ENCODE results near the gene IFITM10. TPM values are rescaled to one million over a fixed set of nuclear protein-coding genes. Genes with fewer than 3 reads are reported as not detected.

The IFITM10 gene
- total RNA-seq, 1 donor from 2014 or later = 0.12 TPM

DNA sequence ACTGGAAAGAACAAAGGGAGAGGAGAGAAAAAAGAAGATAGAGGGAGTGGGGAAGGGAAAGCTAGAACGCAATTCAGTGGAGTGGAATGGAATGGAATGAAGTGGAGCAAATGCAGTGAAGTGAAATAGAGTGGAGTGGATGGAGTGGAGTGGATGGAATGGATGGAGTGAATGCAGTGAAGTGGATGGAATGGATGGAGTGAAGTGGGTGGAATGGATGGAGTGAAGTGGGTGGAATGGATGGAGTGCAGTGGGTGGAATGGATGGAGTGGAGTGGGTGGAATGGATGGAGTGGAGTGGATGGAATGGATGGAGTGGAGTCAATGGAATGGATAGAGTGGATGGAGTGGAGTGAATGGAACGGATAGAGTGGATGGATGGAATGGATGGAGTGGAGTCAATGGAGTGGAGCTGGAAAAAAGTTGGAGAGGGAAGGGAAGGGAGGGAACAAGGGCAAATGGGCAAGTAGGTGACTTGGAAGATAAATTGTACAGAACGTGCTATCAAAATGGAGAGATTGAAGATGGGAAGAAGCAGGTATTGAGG, 13.9 kb downstream of the IFITM10 start:
- intact Hi-C loops (cut with micrococcal nuclease) = no loop called here
- peaks cover 24% of the 10 kb centered on the region for H3K9me3 Mint-ChIP-seq
- H3K27ac Mint-ChIP-seq = no peak overlapping the region
- no peak overlapping the region for H3K4me3 Mint-ChIP-seq
- no peak for DNase-seq
- peaks cover 2% of the 10 kb centered on the region for H3K36me3 Mint-ChIP-seq (ENCODE audit: low read depth)
- H3K27me3 Mint-ChIP-seq = peaks cover 3% of the 10 kb centered on the region
- peaks cover 1% of the 10 kb centered on the region for H3K4me1 Mint-ChIP-seq

DNA sequence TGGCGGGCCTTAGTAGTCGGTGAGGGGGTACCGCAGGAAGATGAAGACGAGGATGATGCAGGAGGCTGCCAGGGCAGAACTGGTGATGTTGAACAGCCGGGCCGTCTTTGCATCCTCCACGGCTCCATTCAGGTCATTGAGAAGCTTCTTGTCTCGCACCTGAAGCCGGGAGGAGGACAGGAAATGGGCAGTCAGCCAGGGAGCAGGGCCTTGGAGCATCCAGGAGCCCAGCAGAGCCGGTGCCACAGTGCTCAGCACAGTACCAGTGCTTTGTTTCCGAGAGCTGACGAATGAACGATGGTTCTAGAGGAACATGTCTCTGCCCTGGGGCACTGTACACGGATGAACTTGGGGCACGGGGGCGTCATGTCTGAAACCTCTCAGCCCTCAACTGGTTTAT, 15.1 kb downstream of the IFITM10 start:
- intact Hi-C loops (cut with micrococcal nuclease) = no loop called here
- Mint-ChIP-seq H3K36me3 (ENCODE audit: low read depth) (peaks cover 2% of the 10 kb centered on the region), H3K4me1 (peaks cover 1% of the 10 kb centered on the region), H3K27ac (no peak overlapping the region), H3K27me3 (peaks cover 3% of the 10 kb centered on the region), H3K9me3 (peaks cover 27% of the 10 kb centered on the region), H3K4me3 (no peak overlapping the region)
- DNase-seq = no peak

DNA sequence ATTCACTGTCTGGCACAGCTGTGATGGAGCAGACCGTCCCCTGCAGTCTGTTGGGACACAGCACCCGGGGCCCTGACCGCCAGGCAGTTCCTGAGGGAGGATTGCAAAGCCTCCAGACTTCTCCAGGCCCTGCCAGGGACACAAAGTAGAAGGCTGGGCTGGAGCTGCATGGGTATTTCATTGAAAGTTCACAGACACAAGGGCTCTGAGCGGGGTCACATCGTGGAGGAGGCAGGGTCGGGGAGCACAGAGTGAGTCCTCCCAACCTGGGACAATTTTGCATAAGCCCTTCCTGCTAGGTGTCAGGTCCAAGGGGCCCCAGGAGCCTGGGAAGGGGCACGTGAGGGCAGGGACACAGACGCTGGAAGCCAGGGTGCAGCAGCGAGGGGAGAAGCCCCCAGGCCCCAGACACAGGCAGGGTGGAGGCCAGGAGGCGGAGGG, 15.7 kb downstream of the IFITM10 start:
- no peak overlapping the region for H3K4me3 Mint-ChIP-seq
- H3K36me3 Mint-ChIP-seq (ENCODE audit: low read depth) = peaks cover 2% of the 10 kb centered on the region
- intact Hi-C loops (cut with micrococcal nuclease) = no loop called here
- peaks cover 3% of the 10 kb centered on the region for H3K4me1 Mint-ChIP-seq
- DNase-seq = no peak
- no peak overlapping the region for H3K27ac Mint-ChIP-seq
- H3K27me3 Mint-ChIP-seq = peaks cover 6% of the 10 kb centered on the region
- H3K9me3 Mint-ChIP-seq = peaks cover 27% of the 10 kb centered on the region

- Mint-ChIP-seq H3K9me3 (peaks cover 27% of the 10 kb centered on the region), H3K27ac (no peak overlapping the region)
Measured at GRCh38 chr11:1733716-1734640, 16.4 kb downstream of the IFITM10 start.

GRCh38 chr11:1733009-1733715, 17.2 kb downstream of the IFITM10 start:
- Mint-ChIP-seq H3K4me1 (peaks cover 8% of the 10 kb centered on the region), H3K9me3 (peaks cover 23% of the 10 kb centered on the region), H3K27me3 (peaks cover 10% of the 10 kb centered on the region), H3K36me3 (ENCODE audit: low read depth) (peaks cover 2% of the 10 kb centered on the region), H3K27ac (no peak overlapping the region), H3K4me3 (no peak overlapping the region)
- intact Hi-C loops (cut with micrococcal nuclease) = no loop called here
- DNase-seq = no peak

More at GRCh38 chr11:1733716-1734640, 16.4 kb downstream of the IFITM10 start:
- peaks cover 4% of the 10 kb centered on the region for H3K27me3 Mint-ChIP-seq
- H3K4me1 Mint-ChIP-seq = peaks cover 5% of the 10 kb centered on the region
- DNase-seq = no peak
- peaks cover 2% of the 10 kb centered on the region for H3K36me3 Mint-ChIP-seq (ENCODE audit: low read depth)
- H3K4me3 Mint-ChIP-seq = no peak overlapping the region
- intact Hi-C loops (cut with micrococcal nuclease) = no loop called here

DNA sequence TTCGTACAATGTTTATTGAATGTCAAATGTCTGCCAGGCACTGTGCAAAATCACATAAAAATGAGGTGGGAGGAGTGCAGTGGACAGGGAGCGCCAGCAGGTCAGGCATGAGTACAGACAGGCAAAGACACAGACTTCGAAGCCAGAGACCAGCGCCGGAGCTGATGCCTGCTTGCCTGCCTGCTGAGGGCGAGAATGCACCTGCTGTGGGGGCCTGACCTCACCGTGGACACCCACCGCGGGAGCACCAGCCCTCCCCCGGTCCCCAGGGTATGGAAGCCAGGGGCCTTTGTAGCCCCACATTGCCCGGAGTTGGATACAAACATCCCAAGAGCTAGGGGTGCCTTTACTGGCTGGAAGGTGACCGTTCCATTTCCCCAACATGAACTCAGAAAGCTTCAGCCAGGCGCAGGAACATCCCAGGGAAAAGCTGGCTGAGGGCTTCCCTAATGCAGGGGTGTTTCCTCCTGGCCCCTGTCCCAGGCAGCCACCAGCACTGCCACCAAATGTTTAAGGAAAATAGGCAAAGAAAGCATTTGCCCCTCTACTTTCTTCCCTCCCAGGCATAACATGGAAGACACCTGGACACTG, 17.9 kb downstream of the IFITM10 start:
- Mint-ChIP-seq H3K36me3 (ENCODE audit: low read depth) (peaks cover 2% of the 10 kb centered on the region), H3K27me3 (peaks cover 15% of the 10 kb centered on the region), H3K27ac (no peak overlapping the region), H3K9me3 (peaks cover 17% of the 10 kb centered on the region), H3K4me1 (peaks cover 8% of the 10 kb centered on the region), H3K4me3 (no peak overlapping the region)
- intact Hi-C loops (cut with micrococcal nuclease) = no loop called here
- no peak for DNase-seq

GRCh38 chr11:1731451-1732059, 18.8 kb downstream of the IFITM10 start:
- no peak overlapping the region for H3K4me3 Mint-ChIP-seq
- peaks cover 15% of the 10 kb centered on the region for H3K27me3 Mint-ChIP-seq
- H3K27ac Mint-ChIP-seq = no peak overlapping the region
- intact Hi-C loops (cut with micrococcal nuclease) = no loop called here
- DNase-seq = no peak
- peaks cover 8% of the 10 kb centered on the region for H3K4me1 Mint-ChIP-seq
- peaks cover under 1% of the 10 kb centered on the region for H3K36me3 Mint-ChIP-seq (ENCODE audit: low read depth)
- peaks cover 14% of the 10 kb centered on the region for H3K9me3 Mint-ChIP-seq

GRCh38 chr11:1730059-1730629, 20.3 kb downstream of the IFITM10 start:
- H3K4me1 Mint-ChIP-seq = peaks cover 8% of the 10 kb centered on the region
- H3K36me3 Mint-ChIP-seq (ENCODE audit: low read depth) = no peaks in the 10 kb centered on the region

GRCh38 chr11:1729692-1730011, 20.7 kb downstream of the IFITM10 start:
- Mint-ChIP-seq H3K27me3 (peaks cover 18% of the 10 kb centered on the region), H3K36me3 (ENCODE audit: low read depth) (no peaks in the 10 kb centered on the region), H3K4me3 (no peak overlapping the region), H3K27ac (no peak overlapping the region), H3K9me3 (peaks cover 3% of the 10 kb centered on the region), H3K4me1 (peaks cover 8% of the 10 kb centered on the region)
- intact Hi-C loops (cut with micrococcal nuclease) = no loop called here
- DNase-seq = no peak

More at GRCh38 chr11:1730059-1730629, 20.3 kb downstream of the IFITM10 start:
- Mint-ChIP-seq H3K4me3 (no peak overlapping the region), H3K27me3 (peaks cover 18% of the 10 kb centered on the region), H3K27ac (no peak overlapping the region), H3K9me3 (peaks cover 3% of the 10 kb centered on the region)
- intact Hi-C loops (cut with micrococcal nuclease) = no loop called here
- no peak for DNase-seq

DNA sequence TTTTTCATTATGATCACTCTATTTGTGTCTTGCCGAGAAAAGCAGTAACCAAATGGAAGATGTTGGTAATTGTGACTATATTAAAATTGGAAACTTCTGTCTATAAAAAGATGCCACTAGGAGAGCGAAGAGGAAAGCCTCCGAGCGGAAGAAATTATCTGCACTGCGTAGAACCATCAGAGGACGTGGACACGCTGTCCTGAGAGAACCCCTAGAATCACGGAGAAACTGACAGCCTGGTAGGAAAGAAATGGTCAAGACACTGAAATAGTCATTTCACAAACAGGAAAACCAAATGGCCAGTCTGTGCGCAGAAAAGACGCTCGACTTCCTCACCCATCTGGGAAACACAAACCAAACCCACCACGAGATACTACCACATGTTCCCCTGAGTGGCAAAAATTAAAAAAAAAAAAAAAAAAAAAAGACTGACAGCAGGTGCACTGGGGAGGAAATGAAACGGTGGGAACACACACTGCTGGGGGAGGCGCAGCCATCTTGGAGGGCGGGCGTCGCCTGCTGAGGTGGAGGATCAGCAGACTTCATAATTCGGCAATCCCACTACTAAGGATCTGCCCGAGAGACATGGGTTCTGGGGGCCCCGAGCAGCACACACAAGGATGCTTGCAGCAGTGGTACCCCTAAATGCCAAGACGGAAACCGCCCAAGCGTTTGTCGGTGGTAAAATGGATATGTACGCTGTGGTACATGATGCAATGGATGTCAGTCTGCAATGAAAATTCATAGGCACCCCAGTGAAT, 21.3 kb downstream of the IFITM10 start:
- peaks cover 8% of the 10 kb centered on the region for H3K4me1 Mint-ChIP-seq
- peak overlapping the region; percentile 13 for H3K4me3 Mint-ChIP-seq
- peaks cover 19% of the 10 kb centered on the region for H3K27me3 Mint-ChIP-seq

DNA sequence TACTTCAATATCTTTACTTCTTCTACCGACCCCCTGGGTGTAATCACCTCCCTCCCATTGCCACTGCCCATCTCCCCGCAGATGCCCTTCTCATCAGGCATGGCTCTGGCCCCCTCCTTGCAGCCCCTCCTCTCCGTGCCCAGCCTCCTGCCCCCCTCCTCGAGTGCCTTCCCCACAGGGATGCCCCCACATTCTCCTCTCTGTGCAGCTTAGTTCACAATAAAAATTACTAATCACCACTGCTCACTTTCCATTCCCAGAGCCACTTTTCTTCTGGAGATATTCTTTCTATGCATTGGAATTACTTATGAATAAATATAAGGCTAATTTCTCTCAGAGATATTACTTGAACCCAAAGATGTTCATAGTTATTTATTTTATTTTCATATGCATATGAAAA, 22.1 kb downstream of the IFITM10 start:
- peaks cover 19% of the 10 kb centered on the region for H3K27me3 Mint-ChIP-seq
- H3K4me3 Mint-ChIP-seq = no peak overlapping the region
- DNase-seq = no peak
- intact Hi-C loops (cut with micrococcal nuclease) = no loop called here
- H3K36me3 Mint-ChIP-seq (ENCODE audit: low read depth) = no peaks in the 10 kb centered on the region
- H3K9me3 Mint-ChIP-seq = peaks cover 3% of the 10 kb centered on the region
- H3K27ac Mint-ChIP-seq = no peak overlapping the region
- peaks cover 6% of the 10 kb centered on the region for H3K4me1 Mint-ChIP-seq

More for the DNA sequence above, 21.3 kb downstream of the IFITM10 start:
- intact Hi-C loops (cut with micrococcal nuclease) = no loop called here
- Mint-ChIP-seq H3K9me3 (peaks cover 3% of the 10 kb centered on the region), H3K27ac (peak overlapping the region; percentile 4), H3K36me3 (ENCODE audit: low read depth) (no peaks in the 10 kb centered on the region)
- DNase-seq = no peak

GRCh38 chr11:1727861-1728260, 22.5 kb downstream of the IFITM10 start:
- no peak for DNase-seq
- H3K4me1 Mint-ChIP-seq = peaks cover 6% of the 10 kb centered on the region
- H3K36me3 Mint-ChIP-seq (ENCODE audit: low read depth) = no peaks in the 10 kb centered on the region
- peaks cover 3% of the 10 kb centered on the region for H3K9me3 Mint-ChIP-seq
- intact Hi-C loops (cut with micrococcal nuclease) = no loop called here
- H3K27ac Mint-ChIP-seq = no peak overlapping the region
- peaks cover 19% of the 10 kb centered on the region for H3K27me3 Mint-ChIP-seq
- H3K4me3 Mint-ChIP-seq = no peak overlapping the region

All from activated CD4-positive, alpha-beta T cell treated with anti-CD3 and anti-CD28 coated beads, Interleukin-2, amount 10 ng/mL, durations not matched to agents 24 days and 14 days (primary cell).